GM20000 (cell line): ENCODE results near the gene CINP.

Experiments used
- DNase-seq: peaks from one replicate; pipeline ENCODE4 v3.0.0; 2012; ENCODE audit warnings: low spot score
- TF ChIP-seq, protein P1 (sequence below): IDR thresholded peaks from 2 replicates; pipeline ENCODE4 v1.5.1; 2012; ENCODE audit warnings: mild to moderate bottlenecking, control low read depth; ENCODE audit errors: extremely low read depth, missing control alignments

The CINP gene

DNA sequence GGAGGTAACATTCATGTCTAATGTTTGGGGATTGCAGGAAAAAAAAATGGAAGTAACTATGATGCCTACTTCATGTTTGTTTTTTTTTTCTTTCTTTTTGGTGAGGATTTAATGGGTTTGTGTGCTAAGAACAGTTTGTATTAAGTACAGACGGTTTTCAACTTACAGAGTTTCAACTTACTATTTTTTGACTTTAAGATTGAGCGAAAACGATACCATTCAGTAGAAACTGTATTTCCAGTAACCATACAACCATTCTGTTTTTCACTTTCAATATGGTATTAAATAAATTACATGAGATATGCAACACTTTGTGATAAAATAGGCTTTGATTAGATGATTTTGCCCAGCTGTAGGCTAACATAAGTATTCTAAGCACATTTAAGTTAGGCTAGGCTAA lies 10.4 kb upstream of the CINP start:
- DNase-seq = no peak

GRCh38 chr14:102371361-102371760 lies 8.7 kb upstream of the CINP start:
- TF ChIP-seq, protein P1, sequence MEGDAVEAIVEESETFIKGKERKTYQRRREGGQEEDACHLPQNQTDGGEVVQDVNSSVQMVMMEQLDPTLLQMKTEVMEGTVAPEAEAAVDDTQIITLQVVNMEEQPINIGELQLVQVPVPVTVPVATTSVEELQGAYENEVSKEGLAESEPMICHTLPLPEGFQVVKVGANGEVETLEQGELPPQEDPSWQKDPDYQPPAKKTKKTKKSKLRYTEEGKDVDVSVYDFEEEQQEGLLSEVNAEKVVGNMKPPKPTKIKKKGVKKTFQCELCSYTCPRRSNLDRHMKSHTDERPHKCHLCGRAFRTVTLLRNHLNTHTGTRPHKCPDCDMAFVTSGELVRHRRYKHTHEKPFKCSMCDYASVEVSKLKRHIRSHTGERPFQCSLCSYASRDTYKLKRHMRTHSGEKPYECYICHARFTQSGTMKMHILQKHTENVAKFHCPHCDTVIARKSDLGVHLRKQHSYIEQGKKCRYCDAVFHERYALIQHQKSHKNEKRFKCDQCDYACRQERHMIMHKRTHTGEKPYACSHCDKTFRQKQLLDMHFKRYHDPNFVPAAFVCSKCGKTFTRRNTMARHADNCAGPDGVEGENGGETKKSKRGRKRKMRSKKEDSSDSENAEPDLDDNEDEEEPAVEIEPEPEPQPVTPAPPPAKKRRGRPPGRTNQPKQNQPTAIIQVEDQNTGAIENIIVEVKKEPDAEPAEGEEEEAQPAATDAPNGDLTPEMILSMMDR = no peak
- no peak for DNase-seq

More for the DNA sequence above, 10.4 kb upstream of the CINP start:
- TF ChIP-seq, protein P1 = no peak

GRCh38 chr14:102370305-102370809 lies 7.7 kb upstream of the CINP start:
- TF ChIP-seq, protein P1 = no peak
- DNase-seq = no peak

- no peak for DNase-seq
- TF ChIP-seq, protein P1 = no peak
These were observed 673 bp upstream of the CINP start for GRCh38 chr14:102363182-102363943.

DNA sequence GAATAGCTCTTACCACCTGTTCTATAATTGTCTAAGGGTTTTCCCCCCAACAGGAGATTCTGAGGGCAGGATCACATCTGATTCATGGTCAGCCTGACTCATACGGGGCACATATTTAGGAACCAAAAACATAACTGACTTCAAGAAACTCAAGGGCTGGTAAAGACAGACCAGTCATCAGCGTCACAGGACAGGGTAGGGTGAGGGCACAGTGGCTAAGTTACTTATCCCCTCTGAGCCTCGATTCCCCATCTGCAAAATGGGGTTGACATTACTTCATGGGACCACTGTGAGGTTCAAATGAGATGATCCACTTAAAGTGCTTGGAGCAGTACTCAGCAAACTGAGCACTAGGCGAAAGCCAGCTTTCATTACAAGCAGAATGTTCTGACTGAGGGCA lies 606 bp downstream of the CINP start:
- DNase-seq = peak; percentile 63
- TF ChIP-seq, protein P1 = no peak

- DNase-seq = no peak
- TF ChIP-seq, protein P1 = no peak
These were observed 2.3 kb downstream of the CINP start for GRCh38 chr14:102360388-102360787.

- no peak for DNase-seq
- TF ChIP-seq, protein P1 = no peak
These were observed 3.3 kb downstream of the CINP start for GRCh38 chr14:102359341-102359740.
